HepG2 (cell line): ENCODE measurements around the gene EZH1. TPM values are rescaled to one million over a fixed set of nuclear protein-coding genes. Genes with fewer than 3 reads are reported as not detected.
A peak's percentile ranks its signal among the peaks of the same experiment; 100 is the strongest.

Experiments used
- AGO2 ChIP-seq: fragments of 200-400 bp; formaldehyde crosslinking; optimal IDR thresholded peaks from 2 replicates; pipeline ENCODE3; 2017; ENCODE audit warnings: mild to moderate bottlenecking, low read depth, low read length, moderate library complexity
- ASH2L ChIP-seq: fragments of 300-600, 200-600 bp; sonication (generic); IDR thresholded peaks from 2 replicates; pipeline ENCODE4 v1.7.0; 2017; ENCODE audit warnings: low read depth, mild to moderate bottlenecking, moderate library complexity, mixed read lengths, low read length; ENCODE audit not compliant: insufficient read length
- BRCA1 ChIP-seq: sonication (generic); formaldehyde crosslinking; IDR thresholded peaks from 2 replicates; pipeline ENCODE4 v1.4.0; 2020; ENCODE audit warnings: missing genetic modification reagents
- KAT7 ChIP-seq: IDR thresholded peaks from 2 replicates; pipeline ENCODE4 v1.6.1; 2018; ENCODE audit warnings: borderline replicate concordance, missing compliant biosample characterization
- KDM6A ChIP-seq: IDR thresholded peaks from 2 replicates; pipeline ENCODE4 v1.6.1; 2016; ENCODE audit warnings: low read depth
- MIER2 ChIP-seq: IDR thresholded peaks from 2 replicates; pipeline ENCODE4 v1.6.1; 2016; ENCODE audit warnings: missing biosample characterization, missing genetic modification reagents
- PAWR ChIP-seq: sonication (generic); formaldehyde crosslinking; IDR thresholded peaks from 2 replicates; pipeline ENCODE4 v1.4.0; 2020; ENCODE audit warnings: missing genetic modification reagents, mild to moderate bottlenecking, borderline replicate concordance
- REXO4 ChIP-seq: sonication (generic); formaldehyde crosslinking; IDR thresholded peaks from 2 replicates; pipeline ENCODE4 v1.8.0; 2022; ENCODE audit warnings: missing genetic modification reagents, mild to moderate bottlenecking, borderline replicate concordance
- SKI ChIP-seq: fragments of 450-650 bp; IDR thresholded peaks from one replicate; pipeline ENCODE4 v1.6.1; 2018; ENCODE audit warnings: mild to moderate bottlenecking; ENCODE audit not compliant: partially characterized antibody
- ZBTB7B ChIP-seq: sonication (generic); formaldehyde crosslinking; IDR thresholded peaks from 2 replicates; pipeline ENCODE4 v1.4.0; 2020; ENCODE audit warnings: missing genetic modification reagents
- ZNF33A ChIP-seq: sonication (generic); formaldehyde crosslinking; IDR thresholded peaks from 2 replicates; pipeline ENCODE4 v1.5.1; 2020; ENCODE audit warnings: missing genetic modification reagents, mild to moderate bottlenecking, moderate library complexity, borderline replicate concordance
- ZNF33B ChIP-seq: sonication (generic); formaldehyde crosslinking; IDR thresholded peaks from 2 replicates; pipeline ENCODE4 v1.5.1; 2020; ENCODE audit warnings: mild to moderate bottlenecking, missing genetic modification reagents
- ZNF567 ChIP-seq: sonication (generic); formaldehyde crosslinking; IDR thresholded peaks from 2 replicates; pipeline ENCODE4 v1.8.1; 2023; ENCODE audit warnings: mild to moderate bottlenecking, missing genetic modification reagents, borderline replicate concordance
- polyA plus RNA-seq, 8 experiments: library from polyadenylated mRNA; depleted of rRNA in 3 of 8; stranded (reverse) in 7 of 8; unstranded in 1 of 8; fragments of >200 nt; fragmentation: Illumina TruSeq in 4 of 8; extraction: Trizol in 4 of 8; gene quantifications; 2 replicates each; pipeline versions ENCODE4 v1.2.1 to v1.2.3, GENCODE V29; 2011 to 2016; ENCODE audit warnings: low read depth in 4 of 8, missing spikeins in 1 of 8, mixed read lengths in 1 of 8; ENCODE audit not compliant: insufficient read depth in 1 of 8
- total RNA-seq, 5 experiments: library from RNA; depleted of rRNA; stranded (reverse); fragments of >200 nt; fragmentation: Illumina TruSeq; extraction: Trizol; gene quantifications; 2 replicates each; pipeline ENCODE4 v1.2.3, GENCODE V29; 2016; ENCODE audit warnings: low read depth in 1 of 5
- TF ChIP-seq, protein P1 (sequence below): sonication (generic); formaldehyde crosslinking; IDR thresholded peaks from 2 replicates; pipeline ENCODE4 v1.8.1; 2022; ENCODE audit warnings: mild to moderate bottlenecking, missing genetic modification reagents
- TF ChIP-seq, protein P2 (sequence below): sonication (generic); formaldehyde crosslinking; IDR thresholded peaks from 2 replicates; pipeline ENCODE4 v1.5.0; 2020; ENCODE audit warnings: missing genetic modification reagents, mild to moderate bottlenecking, borderline replicate concordance
- TF ChIP-seq, protein P3 (sequence below): sonication (generic); formaldehyde crosslinking; conservative IDR thresholded peaks from 2 replicates; pipeline ENCODE4 v1.8.1; 2023; ENCODE audit warnings: missing genetic modification reagents
- TF ChIP-seq, protein P4 (sequence below): sonication (generic); formaldehyde crosslinking; IDR thresholded peaks from 2 replicates; pipeline ENCODE4 v1.4.0; 2020; ENCODE audit warnings: missing genetic modification reagents, mild to moderate bottlenecking, borderline replicate concordance
- TF ChIP-seq, protein P5 (sequence below): sonication (generic); formaldehyde crosslinking; IDR thresholded peaks from 2 replicates; pipeline ENCODE4 v1.4.0; 2020; ENCODE audit warnings: mild to moderate bottlenecking, low read depth, missing genetic modification reagents
- TF ChIP-seq, protein P6 (sequence below): sonication (generic); formaldehyde crosslinking; conservative IDR thresholded peaks from 2 replicates; pipeline ENCODE4 v1.4.0; 2020; ENCODE audit warnings: missing genetic modification reagents

EZH1 gene
- total and polyA plus RNA-seq, 2 of the 13 experiments (the other 11 are each of a cell fraction or from before 2014, with no cell fraction given): 11.6 to 24.0 TPM

DNA sequence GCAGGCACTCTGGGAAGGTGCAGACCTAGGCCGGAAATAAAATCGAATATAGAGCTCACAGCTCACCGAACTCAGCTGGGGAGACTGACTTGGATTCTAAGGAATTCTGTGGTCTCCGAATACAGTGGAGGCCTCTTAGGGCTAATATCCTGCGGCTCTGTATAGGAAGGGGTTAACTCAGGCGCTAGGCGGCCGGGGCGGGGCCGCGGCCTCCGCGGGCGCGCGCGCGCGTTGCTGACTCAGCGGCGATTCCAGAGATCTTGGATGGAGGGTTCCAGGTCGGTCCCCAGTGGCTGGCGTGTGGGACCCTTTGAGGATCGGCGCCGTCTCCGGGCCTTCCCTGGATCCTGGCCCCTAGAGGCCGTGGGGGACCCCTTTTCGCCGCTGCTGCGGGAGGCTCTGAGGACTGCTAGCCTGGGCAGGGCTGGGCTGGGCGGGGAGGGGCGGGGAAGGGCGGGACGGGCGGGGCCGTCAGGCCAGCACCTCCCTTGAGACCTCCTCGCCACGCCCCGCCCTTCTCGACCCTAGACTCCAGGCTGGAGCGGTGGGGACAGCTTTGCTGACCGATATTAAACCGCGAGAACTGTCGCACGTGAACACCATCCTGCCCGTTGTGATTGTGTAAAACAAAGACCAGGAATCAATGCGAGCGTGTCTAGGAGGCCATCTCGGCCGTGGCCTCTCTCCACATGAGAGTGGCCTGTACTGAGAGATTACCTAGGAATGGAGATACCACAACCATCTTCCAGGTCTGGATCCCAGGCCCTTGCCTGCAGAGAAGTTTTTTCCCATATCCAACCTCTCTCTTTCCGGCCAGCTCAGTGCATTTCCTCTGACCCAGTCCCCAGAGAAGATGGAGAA lies 66.7 kb downstream of the EZH1 start (continued):
- TF ChIP-seq, protein P1, sequence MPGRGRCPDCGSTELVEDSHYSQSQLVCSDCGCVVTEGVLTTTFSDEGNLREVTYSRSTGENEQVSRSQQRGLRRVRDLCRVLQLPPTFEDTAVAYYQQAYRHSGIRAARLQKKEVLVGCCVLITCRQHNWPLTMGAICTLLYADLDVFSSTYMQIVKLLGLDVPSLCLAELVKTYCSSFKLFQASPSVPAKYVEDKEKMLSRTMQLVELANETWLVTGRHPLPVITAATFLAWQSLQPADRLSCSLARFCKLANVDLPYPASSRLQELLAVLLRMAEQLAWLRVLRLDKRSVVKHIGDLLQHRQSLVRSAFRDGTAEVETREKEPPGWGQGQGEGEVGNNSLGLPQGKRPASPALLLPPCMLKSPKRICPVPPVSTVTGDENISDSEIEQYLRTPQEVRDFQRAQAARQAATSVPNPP (CRISPR knock-in tag): no peak
- TF ChIP-seq ZBTB7B (CRISPR knock-in tag): no peak; the same call in 1 of the 2 replicates
- TF ChIP-seq, protein P2, sequence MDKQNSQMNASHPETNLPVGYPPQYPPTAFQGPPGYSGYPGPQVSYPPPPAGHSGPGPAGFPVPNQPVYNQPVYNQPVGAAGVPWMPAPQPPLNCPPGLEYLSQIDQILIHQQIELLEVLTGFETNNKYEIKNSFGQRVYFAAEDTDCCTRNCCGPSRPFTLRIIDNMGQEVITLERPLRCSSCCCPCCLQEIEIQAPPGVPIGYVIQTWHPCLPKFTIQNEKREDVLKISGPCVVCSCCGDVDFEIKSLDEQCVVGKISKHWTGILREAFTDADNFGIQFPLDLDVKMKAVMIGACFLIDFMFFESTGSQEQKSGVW (CRISPR knock-in tag): no peak
- no peak; the same call in 1 of the 2 replicates for TF ChIP-seq BRCA1
- TF ChIP-seq, protein P3, sequence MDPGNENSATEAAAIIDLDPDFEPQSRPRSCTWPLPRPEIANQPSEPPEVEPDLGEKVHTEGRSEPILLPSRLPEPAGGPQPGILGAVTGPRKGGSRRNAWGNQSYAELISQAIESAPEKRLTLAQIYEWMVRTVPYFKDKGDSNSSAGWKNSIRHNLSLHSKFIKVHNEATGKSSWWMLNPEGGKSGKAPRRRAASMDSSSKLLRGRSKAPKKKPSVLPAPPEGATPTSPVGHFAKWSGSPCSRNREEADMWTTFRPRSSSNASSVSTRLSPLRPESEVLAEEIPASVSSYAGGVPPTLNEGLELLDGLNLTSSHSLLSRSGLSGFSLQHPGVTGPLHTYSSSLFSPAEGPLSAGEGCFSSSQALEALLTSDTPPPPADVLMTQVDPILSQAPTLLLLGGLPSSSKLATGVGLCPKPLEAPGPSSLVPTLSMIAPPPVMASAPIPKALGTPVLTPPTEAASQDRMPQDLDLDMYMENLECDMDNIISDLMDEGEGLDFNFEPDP: no peak
- peak; percentile 44 for TF ChIP-seq SKI
- no peak for TF ChIP-seq ZNF33B (CRISPR knock-in tag)
- TF ChIP-seq REXO4 (CRISPR knock-in tag): no peak
- TF ChIP-seq KDM6A: no peak
- no peak for TF ChIP-seq KAT7 (CRISPR knock-in tag)
- no peak for TF ChIP-seq MIER2 (CRISPR knock-in tag)
- peak; percentile 61 for TF ChIP-seq AGO2
- no peak for TF ChIP-seq PAWR (CRISPR knock-in tag)
- TF ChIP-seq ZNF33A (CRISPR knock-in tag): no peak
- TF ChIP-seq, protein P4, sequence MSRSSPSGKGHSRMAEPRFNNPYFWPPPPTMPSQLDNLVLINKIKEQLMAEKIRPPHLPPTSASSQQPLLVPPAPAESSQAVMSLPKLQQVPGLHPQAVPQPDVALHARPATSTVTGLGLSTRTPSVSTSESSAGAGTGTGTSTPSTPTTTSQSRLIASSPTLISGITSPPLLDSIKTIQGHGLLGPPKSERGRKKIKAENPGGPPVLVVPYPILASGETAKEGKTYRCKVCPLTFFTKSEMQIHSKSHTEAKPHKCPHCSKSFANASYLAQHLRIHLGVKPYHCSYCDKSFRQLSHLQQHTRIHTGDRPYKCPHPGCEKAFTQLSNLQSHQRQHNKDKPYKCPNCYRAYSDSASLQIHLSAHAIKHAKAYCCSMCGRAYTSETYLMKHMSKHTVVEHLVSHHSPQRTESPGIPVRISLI: no peak
- TF ChIP-seq ZNF567 (CRISPR knock-in tag): no peak; the same call in 1 of the 2 replicates
- TF ChIP-seq, protein P5, sequence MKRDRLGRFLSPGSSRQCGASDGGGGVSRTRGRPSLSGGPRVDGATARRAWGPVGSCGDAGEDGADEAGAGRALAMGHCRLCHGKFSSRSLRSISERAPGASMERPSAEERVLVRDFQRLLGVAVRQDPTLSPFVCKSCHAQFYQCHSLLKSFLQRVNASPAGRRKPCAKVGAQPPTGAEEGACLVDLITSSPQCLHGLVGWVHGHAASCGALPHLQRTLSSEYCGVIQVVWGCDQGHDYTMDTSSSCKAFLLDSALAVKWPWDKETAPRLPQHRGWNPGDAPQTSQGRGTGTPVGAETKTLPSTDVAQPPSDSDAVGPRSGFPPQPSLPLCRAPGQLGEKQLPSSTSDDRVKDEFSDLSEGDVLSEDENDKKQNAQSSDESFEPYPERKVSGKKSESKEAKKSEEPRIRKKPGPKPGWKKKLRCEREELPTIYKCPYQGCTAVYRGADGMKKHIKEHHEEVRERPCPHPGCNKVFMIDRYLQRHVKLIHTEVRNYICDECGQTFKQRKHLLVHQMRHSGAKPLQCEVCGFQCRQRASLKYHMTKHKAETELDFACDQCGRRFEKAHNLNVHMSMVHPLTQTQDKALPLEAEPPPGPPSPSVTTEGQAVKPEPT (CRISPR knock-in tag): peak; percentile 12; the same call in 1 of the 2 replicates
- TF ChIP-seq, protein P6, sequence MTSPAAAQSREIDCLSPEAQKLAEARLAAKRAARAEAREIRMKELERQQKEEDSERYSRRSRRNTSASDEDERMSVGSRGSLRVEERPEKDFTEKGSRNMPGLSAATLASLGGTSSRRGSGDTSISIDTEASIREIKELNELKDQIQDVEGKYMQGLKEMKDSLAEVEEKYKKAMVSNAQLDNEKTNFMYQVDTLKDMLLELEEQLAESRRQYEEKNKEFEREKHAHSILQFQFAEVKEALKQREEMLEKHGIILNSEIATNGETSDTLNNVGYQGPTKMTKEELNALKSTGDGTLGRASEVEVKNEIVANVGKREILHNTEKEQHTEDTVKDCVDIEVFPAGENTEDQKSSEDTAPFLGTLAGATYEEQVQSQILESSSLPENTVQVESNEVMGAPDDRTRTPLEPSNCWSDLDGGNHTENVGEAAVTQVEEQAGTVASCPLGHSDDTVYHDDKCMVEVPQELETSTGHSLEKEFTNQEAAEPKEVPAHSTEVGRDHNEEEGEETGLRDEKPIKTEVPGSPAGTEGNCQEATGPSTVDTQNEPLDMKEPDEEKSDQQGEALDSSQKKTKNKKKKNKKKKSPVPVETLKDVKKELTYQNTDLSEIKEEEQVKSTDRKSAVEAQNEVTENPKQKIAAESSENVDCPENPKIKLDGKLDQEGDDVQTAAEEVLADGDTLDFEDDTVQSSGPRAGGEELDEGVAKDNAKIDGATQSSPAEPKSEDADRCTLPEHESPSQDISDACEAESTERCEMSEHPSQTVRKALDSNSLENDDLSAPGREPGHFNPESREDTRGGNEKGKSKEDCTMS: no peak
- no peak for TF ChIP-seq ASH2L
